HEK293 (cell line): ENCODE measurements around the gene ARID1A.

Experiments used
- CTCF ChIP-seq: fragments of 450-650 bp; formaldehyde crosslinking; IDR thresholded peaks from 2 replicates; pipeline ENCODE4 v1.5.1; 2016; ENCODE audit warnings: missing biosample characterization, missing genetic modification characterization
- ZSCAN23 ChIP-seq: fragments of 450-650 bp; formaldehyde crosslinking; IDR thresholded peaks from 2 replicates; pipeline ENCODE4 v1.5.1; 2016; ENCODE audit warnings: missing biosample characterization, missing genetic modification characterization

- TF ChIP-seq CTCF (tag by site-specific recombination) = 0 out of 2 replicates have a peak, but pooled peaks have one; percentile 10
- TF ChIP-seq ZSCAN23 (tag by site-specific recombination) = no peak
Observed at GRCh38 chr1:26761217-26761616, 65.4 kb downstream of the ARID1A start.
